K562 (cell line): ENCODE data around the gene IGFALS. TPM values are rescaled to one million over a fixed set of nuclear protein-coding genes. Genes with fewer than 3 reads are reported as not detected.

Experiments used
- ATF3 ChIP-seq, 2 experiments: fragments of 450-650 bp in 1 of 2; sonication (generic) in 1 of 2; formaldehyde crosslinking in 1 of 2; IDR thresholded peaks in 1 of 2; conservative IDR thresholded peaks in 1 of 2; 2 replicates each; pipeline versions ENCODE4 v1.6.1 to v1.8.1; 2016 to 2023; ENCODE audit warnings: mild to moderate bottlenecking in 2 of 2, moderate library complexity in 2 of 2, inconsistent platforms in 1 of 2, missing genetic modification reagents in 1 of 2
- ATF7 ChIP-seq: fragments of 450-650 bp; IDR thresholded peaks from 2 replicates; pipeline ENCODE4 v1.7.1; 2014; ENCODE audit warnings: mild to moderate bottlenecking, moderate library complexity
- GABPB1 ChIP-seq: sonication (generic); formaldehyde crosslinking; IDR thresholded peaks from 2 replicates; pipeline ENCODE4 v1.8.0; 2022; ENCODE audit warnings: mild to moderate bottlenecking, missing genetic modification reagents
- GABPB2 ChIP-seq: fragments of 250-450 bp; sonication (Bioruptor Pico); conservative IDR thresholded peaks from 2 replicates; pipeline ENCODE4 v1.5.1; 2021; ENCODE audit warnings: mild to moderate bottlenecking
- GATAD2B ChIP-seq: fragments of 450-650 bp; IDR thresholded peaks from 2 replicates; pipeline ENCODE4 v1.6.1; 2017; ENCODE audit warnings: mild to moderate bottlenecking, borderline replicate concordance
- HNRNPLL ChIP-seq: fragments of 200-400 bp; formaldehyde crosslinking; IDR thresholded peaks from 2 replicates; pipeline ENCODE4 v1.6.1; 2017; ENCODE audit warnings: low read length, low read depth, mild to moderate bottlenecking; ENCODE audit not compliant: poor library complexity, severe bottlenecking
- IRF2 ChIP-seq: sonication (generic); formaldehyde crosslinking; IDR thresholded peaks from 2 replicates; pipeline ENCODE4 v1.8.1; 2022; ENCODE audit warnings: mild to moderate bottlenecking, missing genetic modification reagents
- LEF1 ChIP-seq: fragments of 450-650 bp; IDR thresholded peaks from 2 replicates; pipeline ENCODE4 v1.6.1; 2016; ENCODE audit warnings: mild to moderate bottlenecking
- MBD1 ChIP-seq: fragments of 250-450 bp; sonication (Bioruptor Pico); IDR thresholded peaks from 2 replicates; pipeline ENCODE4 v1.8.0; 2022; ENCODE audit warnings: inconsistent platforms
- MEIS2 ChIP-seq: fragments of 450-650 bp; IDR thresholded peaks from 2 replicates; pipeline ENCODE4 v1.6.1; 2014; ENCODE audit warnings: mild to moderate bottlenecking; ENCODE audit not compliant: partially characterized antibody
- NFATC3 ChIP-seq: fragments of 450-650 bp; IDR thresholded peaks from 2 replicates; pipeline ENCODE4 v1.6.1; 2017; ENCODE audit warnings: mild to moderate bottlenecking
- RAD51 ChIP-seq: fragments of 450-650 bp; IDR thresholded peaks from 2 replicates; pipeline ENCODE4 v1.7.1; 2016; ENCODE audit warnings: low read depth, mild to moderate bottlenecking, borderline replicate concordance
- SMC3 ChIP-seq: conservative IDR thresholded peaks from 2 replicates; pipeline ENCODE4 v1.6.1; 2011; ENCODE audit warnings: low read depth, low read length, improper control_type of control experiment; ENCODE audit not compliant: insufficient read depth
- WHSC1 ChIP-seq: IDR thresholded peaks from one replicate; pipeline ENCODE4 v1.6.1; 2012; ENCODE audit warnings: low read length, control low read depth, inconsistent platforms
- XRCC4 ChIP-seq: IDR thresholded peaks from one replicate; pipeline ENCODE4 v1.6.1; 2011; ENCODE audit not compliant: insufficient read depth, insufficient read length; ENCODE audit errors: extremely low read depth
- ZBTB12 ChIP-seq: fragments of 250-450 bp; sonication (Bioruptor Pico); IDR thresholded peaks from 2 replicates; pipeline ENCODE4 v1.4.0; 2020
- ZC3H8 ChIP-seq: fragments of 450-650 bp; IDR thresholded peaks from 2 replicates; pipeline ENCODE4 v1.6.1; 2017
- ZFPM2 ChIP-seq: fragments of 250-450 bp; sonication (Bioruptor Pico); IDR thresholded peaks from 2 replicates; pipeline ENCODE4 v1.5.1; 2022; ENCODE audit warnings: mild to moderate bottlenecking
- ZNF263 ChIP-seq: sonication (generic); formaldehyde crosslinking; IDR thresholded peaks from 2 replicates; pipeline ENCODE4 v1.8.0; 2022; ENCODE audit warnings: mild to moderate bottlenecking, missing genetic modification reagents, borderline replicate concordance
- ZNF274 ChIP-seq: IDR thresholded peaks from 2 replicates; pipeline ENCODE4 v1.6.1; 2011; ENCODE audit warnings: low read depth, mild to moderate bottlenecking, low read length, moderate library complexity, borderline replicate concordance
- ZNF398 ChIP-seq: fragments of 250-450 bp; sonication (Bioruptor Pico); IDR thresholded peaks from 2 replicates; pipeline ENCODE4 v1.8.0; 2021; ENCODE audit warnings: moderate library complexity, mild to moderate bottlenecking, inconsistent platforms
- ZNF561 ChIP-seq: fragments of 450-650 bp; formaldehyde crosslinking; conservative IDR thresholded peaks from 2 replicates; pipeline ENCODE4 v1.4.0; 2020; ENCODE audit warnings: mild to moderate bottlenecking, moderate library complexity
- polyA plus RNA-seq, 8 experiments: library from polyadenylated mRNA; depleted of rRNA in 4 of 8; stranded (reverse) in 5 of 8; unstranded in 3 of 8; fragments of >200 nt; fragmentation: Nextera tagmentation in 2 of 8; fragmentation: Illumina TruSeq in 1 of 8; extraction: Ambion mirVana in 2 of 8; extraction: Trizol in 1 of 8; gene quantifications; 2 replicates each; pipeline versions ENCODE4 v1.2.1 to v1.2.3, GENCODE V29; 2011 to 2014; ENCODE audit warnings: inconsistent platforms in 1 of 8, missing spikeins in 1 of 8
- total RNA-seq, 7 experiments: library from RNA; depleted of rRNA in 6 of 7; stranded (reverse); fragments of >200 nt in 6 of 7; fragmentation: Illumina TruSeq in 2 of 7; extraction: Trizol in 2 of 7; gene quantifications; 2 replicates each; pipeline versions ENCODE4 v1.2.1 to v1.2.3, GENCODE V29; 2011 to 2021; ENCODE audit warnings: low replicate concordance in 1 of 7

Gene IGFALS
- total and polyA plus RNA-seq, 9 of the 15 experiments (the other 6 are each of a cell fraction or from before 2014, with no cell fraction given): not detected

- TF ChIP-seq LEF1 (no peak), ZNF561 (CRISPR knock-in tag) (no peak), SMC3 (no peak), RAD51 (no peak), MEIS2 (peak; percentile 29), HNRNPLL (peak; percentile 68), XRCC4 (no peak), GABPB2 (CRISPR knock-in tag) (no peak), ZFPM2 (CRISPR knock-in tag) (no peak), GABPB1 (CRISPR knock-in tag) (no peak), ZBTB12 (CRISPR knock-in tag) (no peak), WHSC1 (no peak), ATF3 (IDR thresholded peaks at IDR 0.05) (no peak), ATF3 (CRISPR knock-in tag; conservative IDR thresholded peaks at IDR 0.05) (no peak), ZC3H8 (no peak), MBD1 (CRISPR knock-in tag) (no peak), ZNF263 (CRISPR knock-in tag) (no peak), ZNF398 (CRISPR knock-in tag) (no peak), IRF2 (CRISPR knock-in tag) (no peak), NFATC3 (no peak), ATF7 (no peak), ZNF274 (no peak), GATAD2B (peak; percentile 81; the same call in 1 of the 2 replicates)
Measured at GRCh38 chr16:1825864-1826690, 32.6 kb upstream of the IGFALS start (continued).
